Measurements from ENCODE around the gene FGF14. TPM values are rescaled to one million over a fixed set of nuclear protein-coding genes. Genes with fewer than 3 reads are reported as not detected.

Gene FGF14
- total RNA-seq, 1 donor from 2014 or later, result not detected

DNA sequence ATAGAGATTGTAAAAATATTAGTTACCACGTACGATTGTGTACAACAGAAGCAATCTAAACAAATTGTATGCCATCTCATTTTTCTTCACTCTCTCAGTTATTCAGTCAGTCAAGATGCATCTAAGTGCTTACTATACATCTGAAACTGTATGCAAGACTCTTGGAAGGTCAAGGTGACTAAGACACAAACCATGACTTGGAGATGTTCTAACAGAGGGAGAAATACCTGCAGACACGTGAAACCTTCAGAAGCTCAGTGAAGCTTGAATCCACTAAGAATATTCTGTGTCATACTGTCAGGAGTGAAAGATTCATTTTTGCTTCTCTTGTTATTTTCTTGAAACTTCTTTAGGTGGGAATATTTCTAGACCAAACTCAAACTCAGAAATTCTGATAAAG is 584.0 kb downstream of the FGF14 start:
- FAIRE-seq (no peak), DNase-seq (ENCODE audit: low read depth) (no peak)
- TF ChIP-seq, protein P1, sequence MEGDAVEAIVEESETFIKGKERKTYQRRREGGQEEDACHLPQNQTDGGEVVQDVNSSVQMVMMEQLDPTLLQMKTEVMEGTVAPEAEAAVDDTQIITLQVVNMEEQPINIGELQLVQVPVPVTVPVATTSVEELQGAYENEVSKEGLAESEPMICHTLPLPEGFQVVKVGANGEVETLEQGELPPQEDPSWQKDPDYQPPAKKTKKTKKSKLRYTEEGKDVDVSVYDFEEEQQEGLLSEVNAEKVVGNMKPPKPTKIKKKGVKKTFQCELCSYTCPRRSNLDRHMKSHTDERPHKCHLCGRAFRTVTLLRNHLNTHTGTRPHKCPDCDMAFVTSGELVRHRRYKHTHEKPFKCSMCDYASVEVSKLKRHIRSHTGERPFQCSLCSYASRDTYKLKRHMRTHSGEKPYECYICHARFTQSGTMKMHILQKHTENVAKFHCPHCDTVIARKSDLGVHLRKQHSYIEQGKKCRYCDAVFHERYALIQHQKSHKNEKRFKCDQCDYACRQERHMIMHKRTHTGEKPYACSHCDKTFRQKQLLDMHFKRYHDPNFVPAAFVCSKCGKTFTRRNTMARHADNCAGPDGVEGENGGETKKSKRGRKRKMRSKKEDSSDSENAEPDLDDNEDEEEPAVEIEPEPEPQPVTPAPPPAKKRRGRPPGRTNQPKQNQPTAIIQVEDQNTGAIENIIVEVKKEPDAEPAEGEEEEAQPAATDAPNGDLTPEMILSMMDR (IDR thresholded peaks at IDR 0.05; ENCODE audit: insufficient read depth, low read length, severe bottlenecking), result no peak
- Histone ChIP-seq H3K36me3 (ENCODE audit: control insufficient read depth, insufficient read depth, low read length) (no peaks in the 10 kb centered on the region), H3K4me3 (ENCODE audit: low read depth, low read length) (no peak overlapping the region), H3K27me3 (ENCODE audit: control insufficient read depth, insufficient read depth, low read length) (no peaks in the 10 kb centered on the region)

DNA sequence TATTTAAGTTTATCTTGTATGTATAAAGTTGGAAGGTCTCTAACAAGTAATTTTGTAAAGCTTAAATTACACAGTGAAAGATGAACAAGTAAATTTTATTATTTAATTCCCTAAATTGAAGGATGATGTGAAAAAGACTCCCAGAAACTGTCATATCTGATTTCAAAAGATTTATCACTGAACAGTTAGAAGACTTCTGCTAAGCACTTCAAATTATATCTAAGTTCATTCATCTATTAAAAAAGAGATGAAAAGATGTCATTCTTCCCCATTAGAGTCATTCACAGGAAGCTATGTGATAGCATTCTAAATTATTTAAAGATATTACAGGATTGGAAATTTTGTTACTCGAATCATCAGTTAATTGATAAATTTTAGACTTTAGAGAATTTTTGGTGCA is 590.0 kb downstream of the FGF14 start:
- DNase-seq (ENCODE audit: low read depth) (no peak), FAIRE-seq (no peak)
- no peaks in the 10 kb centered on the region for H3K36me3 ChIP-seq (ENCODE audit: control insufficient read depth, insufficient read depth, low read length)
- H3K27me3 ChIP-seq (ENCODE audit: control insufficient read depth, insufficient read depth, low read length), result no peaks in the 10 kb centered on the region
- TF ChIP-seq, protein P1 (IDR thresholded peaks at IDR 0.05; ENCODE audit: insufficient read depth, low read length, severe bottlenecking), result no peak
- no peak overlapping the region for H3K4me3 ChIP-seq (ENCODE audit: low read depth, low read length)

DNA sequence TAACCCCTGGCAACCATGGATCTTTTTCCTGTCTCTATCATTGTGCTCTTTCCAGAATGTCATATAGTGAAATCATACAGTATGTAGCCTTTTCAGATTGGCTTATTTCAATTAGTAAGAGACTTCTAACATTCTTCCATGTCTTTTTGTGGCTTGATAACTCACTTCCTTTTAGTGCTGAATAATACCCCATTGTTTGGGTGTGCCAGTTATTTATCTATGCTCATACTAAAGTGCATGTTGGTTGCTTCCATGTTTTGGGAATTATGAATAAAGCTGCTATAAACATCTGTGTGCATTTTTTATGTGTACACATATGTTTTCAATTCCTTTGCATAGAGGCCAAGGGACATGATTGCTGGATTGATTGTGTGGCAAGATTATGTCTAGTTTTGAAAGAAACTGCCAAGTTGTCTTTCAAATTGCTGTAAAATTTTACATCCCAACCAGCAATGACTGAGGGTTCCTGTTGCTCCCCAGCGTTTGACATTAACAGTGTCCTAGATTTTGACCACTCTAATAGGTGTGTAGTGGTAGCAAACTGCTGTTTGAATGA is 590.5 kb downstream of the FGF14 start:
- no peak overlapping the region for H3K4me3 ChIP-seq (ENCODE audit: low read depth, low read length)
- H3K36me3 ChIP-seq (ENCODE audit: control insufficient read depth, insufficient read depth, low read length), result no peaks in the 10 kb centered on the region
- DNase-seq (ENCODE audit: low read depth) (peak; percentile 5), FAIRE-seq (no peak)
- TF ChIP-seq, protein P1 (IDR thresholded peaks at IDR 0.05; ENCODE audit: insufficient read depth, low read length, severe bottlenecking), result no peak
- H3K27me3 ChIP-seq (ENCODE audit: control insufficient read depth, insufficient read depth, low read length), result no peaks in the 10 kb centered on the region

DNA sequence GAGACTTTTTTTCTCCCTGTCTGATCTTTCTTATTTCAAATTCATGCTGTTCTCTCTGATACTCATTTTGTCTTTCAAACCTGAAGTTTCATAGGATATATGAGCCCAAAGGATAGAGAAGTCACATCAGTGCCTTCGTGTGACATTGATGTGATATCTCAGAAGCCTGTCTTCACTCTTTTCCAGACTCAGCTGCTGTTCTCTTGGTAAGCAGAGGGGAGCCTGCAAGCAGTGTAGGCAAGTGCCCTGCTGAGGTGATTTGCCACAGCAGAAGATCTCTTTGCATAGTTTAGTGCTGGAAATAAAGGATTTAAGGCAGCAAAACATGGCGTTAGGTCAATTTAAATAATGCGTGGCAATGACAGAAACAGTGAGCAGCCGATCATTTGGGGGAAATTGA is 602.7 kb downstream of the FGF14 start:
- DNase-seq (ENCODE audit: low read depth), result no peak
- TF ChIP-seq, protein P1 (IDR thresholded peaks at IDR 0.05; ENCODE audit: insufficient read depth, low read length, severe bottlenecking), result no peak
- Histone ChIP-seq H3K27me3 (ENCODE audit: control insufficient read depth, insufficient read depth, low read length) (no peaks in the 10 kb centered on the region), H3K4me3 (ENCODE audit: low read depth, low read length) (no peak overlapping the region), H3K36me3 (ENCODE audit: control insufficient read depth, insufficient read depth, low read length) (no peaks in the 10 kb centered on the region)
- no peak for FAIRE-seq

DNA sequence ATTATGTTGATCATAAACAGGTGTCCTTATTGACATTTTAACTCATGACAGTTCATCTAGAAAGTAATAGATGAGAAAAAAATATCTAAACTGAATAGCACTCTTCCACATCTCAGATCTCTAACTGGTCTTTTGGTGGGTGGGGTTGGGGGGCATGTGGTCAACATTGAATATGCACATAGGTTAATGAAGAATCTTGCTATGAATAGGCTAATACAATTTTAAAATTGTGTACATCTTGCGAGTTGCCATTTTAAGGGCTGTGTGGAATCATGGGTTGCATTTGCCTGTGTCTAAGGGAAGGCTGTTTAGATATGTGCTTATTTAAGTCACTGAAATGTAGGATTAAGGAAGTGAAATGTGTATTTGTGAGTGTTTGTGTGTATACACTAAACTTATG is 603.4 kb downstream of the FGF14 start:
- H3K27me3 ChIP-seq (ENCODE audit: control insufficient read depth, insufficient read depth, low read length), result no peaks in the 10 kb centered on the region
- H3K36me3 ChIP-seq (ENCODE audit: control insufficient read depth, insufficient read depth, low read length), result no peaks in the 10 kb centered on the region
- no peak overlapping the region for H3K4me3 ChIP-seq (ENCODE audit: low read depth, low read length)
- TF ChIP-seq, protein P1 (IDR thresholded peaks at IDR 0.05; ENCODE audit: insufficient read depth, low read length, severe bottlenecking), result no peak
- no peak for FAIRE-seq
- DNase-seq (ENCODE audit: low read depth), result no peak

DNA sequence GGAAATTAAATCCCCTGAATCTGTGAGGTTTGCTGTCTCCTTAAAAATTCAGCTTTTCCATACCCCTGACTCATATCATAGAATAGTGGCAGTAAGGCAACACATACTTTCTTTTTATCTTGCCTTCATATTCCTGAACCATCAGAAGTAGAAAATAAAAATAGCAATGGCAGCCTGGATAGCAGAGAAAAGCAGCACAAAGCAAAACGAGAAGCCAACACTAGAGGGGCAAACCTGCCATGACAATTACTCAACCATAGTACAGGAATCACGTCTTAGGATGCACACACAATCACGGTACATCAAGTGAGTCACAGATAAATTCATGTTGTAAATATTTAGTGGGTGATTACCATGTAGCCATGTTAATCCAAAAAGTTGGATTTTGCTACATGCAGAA is 606.4 kb downstream of the FGF14 start:
- Histone ChIP-seq H3K27me3 (ENCODE audit: control insufficient read depth, insufficient read depth, low read length) (no peaks in the 10 kb centered on the region), H3K36me3 (ENCODE audit: control insufficient read depth, insufficient read depth, low read length) (no peaks in the 10 kb centered on the region), H3K4me3 (ENCODE audit: low read depth, low read length) (no peak overlapping the region)
- TF ChIP-seq, protein P1 (IDR thresholded peaks at IDR 0.05; ENCODE audit: insufficient read depth, low read length, severe bottlenecking), result no peak
- DNase-seq (ENCODE audit: low read depth), result no peak
- FAIRE-seq, result no peak

Data from bronchial epithelial cell (primary cell).